ENCODE results near the gene ARID1B.

The ARID1B gene

GRCh38 chr6:156952401-156952800 lies 175.2 kb downstream of the ARID1B start:
- Histone ChIP-seq H3K27ac (no peak overlapping the region), H3K27me3 (no peaks in the 10 kb centered on the region), H3K9me3 (no peaks in the 10 kb centered on the region), H3K36me3 (no peaks in the 10 kb centered on the region), H3K4me1 (ENCODE audit: control insufficient read depth in 1 of 2, insufficient read depth in 1 of 2, low read depth in 1 of 2, low read length in 1 of 2) (peaks cover 15 to 50% of the 10 kb centered on the region in 2 experiments), H3K4me3 (ENCODE audit: low read depth in 1 of 2, low read length in 1 of 2) (no peak overlapping the region)
- TF ChIP-seq CTCF (IDR thresholded peaks at IDR 0.05): no peak

DNA sequence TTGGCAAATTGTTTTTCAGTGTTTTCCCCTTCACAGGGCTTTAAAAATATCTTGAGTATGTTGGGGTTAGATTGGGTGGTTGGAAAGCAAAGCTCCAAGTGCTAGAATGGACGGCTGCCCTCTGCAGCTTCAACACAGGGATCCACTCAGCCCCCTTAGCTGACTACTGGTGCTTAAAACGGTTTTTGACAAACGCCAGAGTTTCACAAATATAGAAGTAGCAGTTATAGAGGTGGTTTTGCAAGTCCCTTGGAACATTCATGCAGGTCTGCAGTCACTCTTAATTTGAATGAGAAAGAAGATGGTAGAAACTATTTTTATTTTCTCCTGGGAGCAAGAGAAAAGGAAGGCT lies 175.9 kb downstream of the ARID1B start:
- no peak overlapping the region for H3K4me3 ChIP-seq (ENCODE audit: low read depth in 1 of 2, low read length in 1 of 2)
- no peak for TF ChIP-seq CTCF (IDR thresholded peaks at IDR 0.05)

DNA sequence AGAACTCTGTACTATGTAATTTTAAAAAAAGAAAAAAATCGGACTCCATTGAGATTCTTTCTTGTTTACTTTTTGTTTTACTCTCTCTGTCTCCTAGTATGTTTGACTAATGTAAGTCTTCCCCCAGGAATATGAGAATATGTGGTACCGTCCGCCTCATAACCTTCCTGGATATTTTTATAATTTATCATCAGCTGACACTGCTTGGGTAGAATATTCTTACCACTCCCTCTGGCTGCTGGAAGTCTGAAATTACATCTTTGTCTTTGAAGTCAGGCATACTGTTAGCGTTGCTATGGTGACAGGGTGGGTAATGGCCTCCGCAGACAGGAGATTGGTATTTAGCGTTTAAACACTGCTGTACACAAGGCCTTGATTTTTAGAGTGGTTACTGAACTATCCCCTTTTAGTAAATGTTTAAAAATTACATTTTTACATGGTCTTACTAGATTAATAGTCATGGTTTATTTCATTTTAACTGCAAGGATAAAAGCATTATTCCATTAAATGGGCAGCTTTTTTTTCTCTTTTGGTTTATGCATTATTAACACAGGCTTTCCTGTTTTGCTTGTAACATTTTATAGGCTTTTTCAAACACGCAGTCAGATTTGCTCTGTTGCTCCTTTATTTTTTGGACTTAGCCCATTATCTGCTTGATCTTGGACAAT lies 176.4 kb downstream of the ARID1B start:
- H3K9me3 ChIP-seq: no peaks in the 10 kb centered on the region
- no peak overlapping the region for H3K4me3 ChIP-seq (ENCODE audit: low read depth in 1 of 2, low read length in 1 of 2)
- TF ChIP-seq CTCF (IDR thresholded peaks at IDR 0.05): no peak
- no peaks in the 10 kb centered on the region for H3K36me3 ChIP-seq
- H3K27me3 ChIP-seq: no peaks in the 10 kb centered on the region
- H3K4me1 ChIP-seq (ENCODE audit: control insufficient read depth in 1 of 2, insufficient read depth in 1 of 2, low read depth in 1 of 2, low read length in 1 of 2): peaks cover 15 to 44% of the 10 kb centered on the region in 2 experiments
- H3K27ac ChIP-seq: no peak overlapping the region

More for the DNA sequence above, 175.9 kb downstream of the ARID1B start:
- Histone ChIP-seq H3K27ac (no peak overlapping the region), H3K4me1 (ENCODE audit: control insufficient read depth in 1 of 2, insufficient read depth in 1 of 2, low read depth in 1 of 2, low read length in 1 of 2) (peaks cover 15 to 49% of the 10 kb centered on the region in 2 experiments), H3K36me3 (no peaks in the 10 kb centered on the region), H3K27me3 (no peaks in the 10 kb centered on the region), H3K9me3 (no peaks in the 10 kb centered on the region)

GRCh38 chr6:156954191-156954590 lies 177.0 kb downstream of the ARID1B start:
- no peaks in the 10 kb centered on the region for H3K27me3 ChIP-seq
- no peaks in the 10 kb centered on the region for H3K9me3 ChIP-seq
- peaks cover 11 to 39% of the 10 kb centered on the region in 2 experiments for H3K4me1 ChIP-seq (ENCODE audit: control insufficient read depth in 1 of 2, insufficient read depth in 1 of 2, low read depth in 1 of 2, low read length in 1 of 2)
- no peak overlapping the region for H3K27ac ChIP-seq
- H3K36me3 ChIP-seq: no peaks in the 10 kb centered on the region
- no peak for TF ChIP-seq CTCF (IDR thresholded peaks at IDR 0.05)
- H3K4me3 ChIP-seq (ENCODE audit: low read depth in 1 of 2, low read length in 1 of 2): no peak overlapping the region

GRCh38 chr6:156954816-156955215 lies 177.6 kb downstream of the ARID1B start:
- TF ChIP-seq CTCF (IDR thresholded peaks at IDR 0.05): no peak
- no peak overlapping the region for H3K27ac ChIP-seq
- H3K4me3 ChIP-seq (ENCODE audit: low read depth in 1 of 2, low read length in 1 of 2): no peak overlapping the region
- no peaks in the 10 kb centered on the region for H3K36me3 ChIP-seq
- H3K27me3 ChIP-seq: no peaks in the 10 kb centered on the region
- no peaks in the 10 kb centered on the region for H3K9me3 ChIP-seq
- H3K4me1 ChIP-seq (ENCODE audit: control insufficient read depth in 1 of 2, insufficient read depth in 1 of 2, low read depth in 1 of 2, low read length in 1 of 2): peaks cover 11 to 37% of the 10 kb centered on the region in 2 experiments

Measured in neutrophil (primary cell).